Measurements from ENCODE around the gene AK2.

DNA sequence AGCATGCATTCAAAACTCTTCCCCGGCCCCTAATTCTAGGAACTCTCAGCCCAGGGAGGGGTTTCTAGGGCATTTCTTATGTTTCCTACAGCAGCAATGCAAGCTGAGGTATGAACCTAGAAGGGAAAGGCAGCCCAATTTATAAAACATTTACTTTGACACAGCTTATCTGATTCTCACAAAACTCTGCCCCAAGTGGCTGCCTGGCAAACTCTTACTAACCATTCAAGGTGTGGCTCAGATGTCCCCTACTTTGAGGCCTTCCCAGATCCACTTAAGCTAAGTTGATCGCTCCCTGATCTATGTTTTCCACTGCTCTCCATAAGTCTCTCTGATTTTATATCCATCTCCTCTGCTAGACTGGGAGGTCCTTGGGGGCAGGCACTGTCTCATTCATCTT, 35.4 kb downstream of the AK2 start:
- TF ChIP-seq, protein P1, sequence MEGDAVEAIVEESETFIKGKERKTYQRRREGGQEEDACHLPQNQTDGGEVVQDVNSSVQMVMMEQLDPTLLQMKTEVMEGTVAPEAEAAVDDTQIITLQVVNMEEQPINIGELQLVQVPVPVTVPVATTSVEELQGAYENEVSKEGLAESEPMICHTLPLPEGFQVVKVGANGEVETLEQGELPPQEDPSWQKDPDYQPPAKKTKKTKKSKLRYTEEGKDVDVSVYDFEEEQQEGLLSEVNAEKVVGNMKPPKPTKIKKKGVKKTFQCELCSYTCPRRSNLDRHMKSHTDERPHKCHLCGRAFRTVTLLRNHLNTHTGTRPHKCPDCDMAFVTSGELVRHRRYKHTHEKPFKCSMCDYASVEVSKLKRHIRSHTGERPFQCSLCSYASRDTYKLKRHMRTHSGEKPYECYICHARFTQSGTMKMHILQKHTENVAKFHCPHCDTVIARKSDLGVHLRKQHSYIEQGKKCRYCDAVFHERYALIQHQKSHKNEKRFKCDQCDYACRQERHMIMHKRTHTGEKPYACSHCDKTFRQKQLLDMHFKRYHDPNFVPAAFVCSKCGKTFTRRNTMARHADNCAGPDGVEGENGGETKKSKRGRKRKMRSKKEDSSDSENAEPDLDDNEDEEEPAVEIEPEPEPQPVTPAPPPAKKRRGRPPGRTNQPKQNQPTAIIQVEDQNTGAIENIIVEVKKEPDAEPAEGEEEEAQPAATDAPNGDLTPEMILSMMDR (IDR thresholded peaks at IDR 0.05) = no peak
- TF ChIP-seq POLR2A (IDR thresholded peaks at IDR 0.05) = no peak
